Natural killer cell (primary cell): ENCODE data around the gene DGKB. TPM values are rescaled to one million over a fixed set of nuclear protein-coding genes. Genes with fewer than 3 reads are reported as not detected.

ENCODE experiments used
- ATAC-seq, 3 donors: fragments of 150-1000 bp in 2 of 3; fragments of 200-7000 bp in 1 of 3; cut with Tn5 transposase; 1 replicate in 1 of 3; 2 replicates in 2 of 3; pipeline ENCODE4 v1.10.0; 2021; ENCODE audit warnings: mild to moderate bottlenecking in 2 of 3, moderate library complexity in 2 of 3
- DNase-seq, 2 donors: peaks; one replicate each; pipeline versions ENCODE4 v3.0.0 to v3.0.0-alpha.2; 2013 to 2021; ENCODE audit warnings: mixed read lengths in 1 of 2
- H3K27ac ChIP-seq: one replicate; pipeline ENCODE4 v1.5.1; 2013; ENCODE audit warnings: mild to moderate bottlenecking, low read length
- H3K27me3 ChIP-seq: one replicate; pipeline ENCODE4 v1.6.1; 2013; ENCODE audit warnings: low read length; ENCODE audit not compliant: control insufficient read depth, insufficient read depth
- H3K36me3 ChIP-seq: one replicate; pipeline ENCODE4 v1.6.1; 2013; ENCODE audit warnings: low read length; ENCODE audit not compliant: control insufficient read depth, insufficient read depth
- H3K4me1 ChIP-seq: one replicate; pipeline ENCODE4 v1.6.1; 2013; ENCODE audit warnings: low read length; ENCODE audit not compliant: control insufficient read depth, insufficient read depth
- H3K4me3 ChIP-seq: one replicate; pipeline ENCODE4 v1.5.1; 2013; ENCODE audit warnings: low read length
- H3K9me3 ChIP-seq: one replicate; pipeline ENCODE4 v1.6.1; 2013; ENCODE audit warnings: low read length; ENCODE audit not compliant: control insufficient read depth, insufficient read depth
- H3K27ac Mint-ChIP-seq, 2 donors: one replicate each; pipeline ENCODE4 v1.8.0; 2022; ENCODE audit warnings: mild to moderate bottlenecking in 2 of 2, mixed read lengths in 2 of 2, moderate library complexity in 1 of 2
- H3K27me3 Mint-ChIP-seq, 2 donors: one replicate each; pipeline ENCODE4 v1.8.0; 2022; ENCODE audit warnings: low read depth in 2 of 2, mixed read lengths in 2 of 2
- H3K36me3 Mint-ChIP-seq: one replicate; pipeline ENCODE4 v1.8.0; 2022; ENCODE audit warnings: mixed read lengths
- H3K4me1 Mint-ChIP-seq, 2 donors: one replicate each; pipeline ENCODE4 v1.8.0; 2022; ENCODE audit warnings: mixed read lengths in 2 of 2
- H3K4me3 Mint-ChIP-seq: one replicate; pipeline ENCODE4 v1.8.0; 2022; ENCODE audit warnings: mild to moderate bottlenecking, moderate library complexity, mixed read lengths
- H3K9me3 Mint-ChIP-seq, 2 donors: one replicate each; pipeline ENCODE4 v1.8.0; 2022; ENCODE audit warnings: mixed read lengths in 2 of 2
- WGBS: methylation state at CpG from one replicate; pipeline ENCODE4 v1.1.7; 2013; ENCODE audit warnings: missing lambda C conversion rate; ENCODE audit not compliant: insufficient coverage; 5-methylcytosine and 5-hydroxymethylcytosine counted together
- intact Hi-C: fragments of 100-400 bp; cut with micrococcal nuclease; formaldehyde crosslinking; loops from one replicate; pipeline ENCODE4 v1.14.2; 2022
- total RNA-seq, 4 donors: library from RNA; stranded (reverse); fragments of 120-200 nt in 1 of 4; gene quantifications; one replicate each; pipeline versions ENCODE4 v1.2.3 to v1.2.4, GENCODE V29; 2013 to 2022
- TF ChIP-seq, protein P1 (sequence below): fragments of 200-600 bp; IDR thresholded peaks from one replicate; pipeline ENCODE4 v1.8.0; 2022; ENCODE audit warnings: antibody characterized with exemption

DGKB gene
- total RNA-seq, 3 donors from 2014 or later (not counting 1 experiment from before 2014, with no cell fraction given): not detected

DNA sequence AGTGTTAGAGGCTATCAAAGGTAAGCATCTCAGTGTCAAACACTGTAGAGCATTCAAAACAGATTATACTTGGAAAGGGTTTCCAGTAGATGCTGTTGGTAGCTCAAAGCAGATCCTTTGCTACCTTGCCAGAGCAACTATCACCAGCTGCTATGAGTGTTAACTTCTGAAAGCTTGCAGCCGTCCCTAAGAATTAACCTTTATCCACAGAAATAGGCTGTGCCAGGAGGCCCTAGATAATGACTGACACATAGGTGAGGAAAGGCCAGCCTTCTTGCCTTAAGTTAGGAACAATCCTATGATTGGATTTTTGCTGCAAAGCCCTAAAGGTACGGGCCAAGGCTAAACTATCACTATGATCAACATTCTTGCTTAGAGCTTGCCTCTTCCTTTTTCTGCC, 263.2 kb downstream of the DGKB start:
- peaks cover 10 to 13% of the 10 kb centered on the region in 2 donors for H3K9me3 Mint-ChIP-seq
- WGBS: 74% methylated on average over 2 of the region's 2 CpGs
- Histone ChIP-seq H3K27ac (no peak overlapping the region), H3K9me3 (peaks cover 9% of the 10 kb centered on the region), H3K4me1 (no peaks in the 10 kb centered on the region), H3K4me3 (no peak overlapping the region), H3K36me3 (no peaks in the 10 kb centered on the region), H3K27me3 (no peaks in the 10 kb centered on the region)
- no peak for DNase-seq
- H3K4me3 Mint-ChIP-seq: no peak overlapping the region
- no peaks in the 10 kb centered on the region for H3K27me3 Mint-ChIP-seq
- ATAC-seq: no peak
- intact Hi-C loops: no loop called here
- TF ChIP-seq, protein P1, sequence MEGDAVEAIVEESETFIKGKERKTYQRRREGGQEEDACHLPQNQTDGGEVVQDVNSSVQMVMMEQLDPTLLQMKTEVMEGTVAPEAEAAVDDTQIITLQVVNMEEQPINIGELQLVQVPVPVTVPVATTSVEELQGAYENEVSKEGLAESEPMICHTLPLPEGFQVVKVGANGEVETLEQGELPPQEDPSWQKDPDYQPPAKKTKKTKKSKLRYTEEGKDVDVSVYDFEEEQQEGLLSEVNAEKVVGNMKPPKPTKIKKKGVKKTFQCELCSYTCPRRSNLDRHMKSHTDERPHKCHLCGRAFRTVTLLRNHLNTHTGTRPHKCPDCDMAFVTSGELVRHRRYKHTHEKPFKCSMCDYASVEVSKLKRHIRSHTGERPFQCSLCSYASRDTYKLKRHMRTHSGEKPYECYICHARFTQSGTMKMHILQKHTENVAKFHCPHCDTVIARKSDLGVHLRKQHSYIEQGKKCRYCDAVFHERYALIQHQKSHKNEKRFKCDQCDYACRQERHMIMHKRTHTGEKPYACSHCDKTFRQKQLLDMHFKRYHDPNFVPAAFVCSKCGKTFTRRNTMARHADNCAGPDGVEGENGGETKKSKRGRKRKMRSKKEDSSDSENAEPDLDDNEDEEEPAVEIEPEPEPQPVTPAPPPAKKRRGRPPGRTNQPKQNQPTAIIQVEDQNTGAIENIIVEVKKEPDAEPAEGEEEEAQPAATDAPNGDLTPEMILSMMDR: no peak
- no peaks in the 10 kb centered on the region for H3K4me1 Mint-ChIP-seq
- no peaks in the 10 kb centered on the region for H3K36me3 Mint-ChIP-seq
- no peak overlapping the region for H3K27ac Mint-ChIP-seq

DNA sequence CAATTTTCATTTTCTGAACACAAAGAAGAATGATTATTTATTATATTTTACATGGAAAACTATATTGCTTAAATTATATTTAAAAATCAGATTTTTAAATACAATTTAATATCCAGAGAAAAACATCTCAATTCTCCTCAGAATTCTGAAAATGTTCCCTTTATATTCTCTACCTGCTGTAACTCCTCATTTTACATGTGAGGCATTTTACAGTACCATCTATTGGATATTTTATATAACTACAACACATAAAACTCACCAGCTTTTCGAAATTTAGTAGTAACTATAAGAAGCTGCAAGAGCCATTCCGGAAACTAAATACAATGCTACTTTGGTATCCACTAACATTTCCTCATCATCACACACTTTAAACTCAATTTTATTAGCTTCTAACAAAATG, 264.6 kb downstream of the DGKB start:
- no peaks in the 10 kb centered on the region for H3K4me1 ChIP-seq
- H3K9me3 ChIP-seq: peaks cover under 1% of the 10 kb centered on the region
- Mint-ChIP-seq H3K4me3 (no peak overlapping the region), H3K27me3 (no peaks in the 10 kb centered on the region), H3K27ac (no peak overlapping the region), H3K4me1 (no peaks in the 10 kb centered on the region), H3K36me3 (no peaks in the 10 kb centered on the region), H3K9me3 (peaks cover 10 to 13% of the 10 kb centered on the region in 2 donors)
- H3K36me3 ChIP-seq: no peaks in the 10 kb centered on the region
- TF ChIP-seq, protein P1: no peak
- no peak for ATAC-seq
- intact Hi-C loops: no loop called here
- no peak overlapping the region for H3K4me3 ChIP-seq
- DNase-seq: no peak
- WGBS: 80% methylated on average over 2 of the region's 2 CpGs
- H3K27ac ChIP-seq: no peak overlapping the region
- H3K27me3 ChIP-seq: no peaks in the 10 kb centered on the region

DNA sequence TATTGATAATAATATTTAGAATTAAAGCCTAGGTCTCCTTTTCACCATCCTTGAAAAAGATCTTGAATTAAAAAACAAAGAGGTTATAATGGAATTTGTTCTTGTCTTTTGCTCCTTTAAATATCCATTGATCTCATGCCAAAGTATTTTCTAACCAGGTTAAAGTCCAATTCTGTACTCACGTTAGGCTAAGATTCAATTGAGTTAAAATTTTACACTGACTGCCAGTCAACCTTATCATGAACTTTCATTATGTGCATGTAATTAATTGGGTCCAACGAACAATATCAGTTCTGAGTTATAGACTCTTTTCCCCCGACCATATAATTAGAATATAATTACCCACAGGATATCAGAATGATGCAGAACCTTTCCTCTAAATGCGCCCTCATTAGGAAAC, 266.6 kb downstream of the DGKB start:
- H3K36me3 Mint-ChIP-seq: no peaks in the 10 kb centered on the region
- H3K4me1 ChIP-seq: no peaks in the 10 kb centered on the region
- H3K4me1 Mint-ChIP-seq: no peaks in the 10 kb centered on the region
- H3K27ac ChIP-seq: no peak overlapping the region
- intact Hi-C loops: no loop called here
- H3K27me3 Mint-ChIP-seq: no peaks in the 10 kb centered on the region
- 90% methylated on average over 2 of the region's 4 CpGs for WGBS
- no peaks in the 10 kb centered on the region for H3K27me3 ChIP-seq
- TF ChIP-seq, protein P1: no peak
- no peak for ATAC-seq
- H3K27ac Mint-ChIP-seq: no peak overlapping the region
- H3K9me3 ChIP-seq: no peaks in the 10 kb centered on the region
- no peak for DNase-seq
- no peak overlapping the region for H3K4me3 Mint-ChIP-seq
- H3K36me3 ChIP-seq: no peaks in the 10 kb centered on the region
- H3K4me3 ChIP-seq: no peak overlapping the region
- peaks cover 9 to 10% of the 10 kb centered on the region in 2 donors for H3K9me3 Mint-ChIP-seq

DNA sequence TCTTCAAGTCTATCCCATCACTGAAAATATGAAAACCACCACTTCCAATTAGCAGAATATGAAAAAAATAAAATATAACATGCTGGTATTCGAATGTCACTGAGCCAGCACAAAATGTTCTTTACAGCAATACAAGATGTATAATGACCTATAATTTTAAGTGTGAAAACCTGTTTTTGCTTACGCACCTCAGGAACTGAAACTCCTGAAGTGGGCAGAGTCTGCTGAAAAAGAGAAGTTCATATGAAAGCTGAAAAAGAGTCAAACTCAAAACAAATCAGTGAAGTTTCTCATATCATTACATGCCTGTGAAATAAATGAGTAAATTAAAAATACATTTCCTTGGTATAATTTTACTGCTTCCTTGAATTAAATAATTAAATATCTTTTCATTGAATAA, 272.5 kb downstream of the DGKB start:
- Histone ChIP-seq H3K9me3 (no peaks in the 10 kb centered on the region), H3K27ac (no peak overlapping the region), H3K4me3 (no peak overlapping the region), H3K4me1 (no peaks in the 10 kb centered on the region), H3K27me3 (no peaks in the 10 kb centered on the region), H3K36me3 (no peaks in the 10 kb centered on the region)
- Mint-ChIP-seq H3K27me3 (no peaks in the 10 kb centered on the region), H3K4me1 (no peaks in the 10 kb centered on the region), H3K9me3 (peaks cover 2 to 3% of the 10 kb centered on the region in 2 donors), H3K4me3 (no peak overlapping the region), H3K27ac (no peak overlapping the region), H3K36me3 (no peaks in the 10 kb centered on the region)
- no peak for DNase-seq
- no peak for ATAC-seq
- WGBS: 67% methylated on average over 1 of the region's 2 CpGs
- TF ChIP-seq, protein P1: no peak
- intact Hi-C loops: no loop called here
